Effector CD4-positive, alpha-beta T cell (primary cell): ENCODE measurements around the gene ARMCX5.

Source experiments
- DNase-seq: peaks from one replicate; pipeline ENCODE4 v3.0.0-alpha.2; 2020
- total RNA-seq: gene quantifications from one replicate; lab custom pipeline; 2026; lab: John Stamatoyannopoulos, UW

Gene ARMCX5
- total RNA-seq, result 11.4 reads per million, percentile 34 among the genes with 10 or more reads in this experiment

GRCh38 chrX:102599084-102599950, at the start of gene ARMCX5:
ARMCX5 (plus strand) TSS chrX:102599515; CDS start chrX:102602142, 2,627 bp downstream.
- DNase-seq, result peak; percentile 53

GRCh38 chrX:102558607-102559006, 40.7 kb upstream of the ARMCX5 start:
- DNase-seq, result no peak

- DNase-seq, result no peak
Observed at GRCh38 chrX:102560423-102561068, 38.8 kb upstream of the ARMCX5 start.

GRCh38 chrX:102580891-102581290, 18.4 kb upstream of the ARMCX5 start:
- DNase-seq, result no peak

GRCh38 chrX:102593367-102593766, 5.9 kb upstream of the ARMCX5 start:
- DNase-seq, result no peak

- DNase-seq, result no peak
Observed at GRCh38 chrX:102599951-102600579, 750 bp downstream of the ARMCX5 start.

- no peak for DNase-seq
Observed at GRCh38 chrX:102604327-102604726, 5.0 kb downstream of the ARMCX5 start.

- no peak for DNase-seq
Observed at GRCh38 chrX:102606115-102606514, 6.8 kb downstream of the ARMCX5 start.

- no peak for DNase-seq
Observed at GRCh38 chrX:102610905-102611304, 11.6 kb downstream of the ARMCX5 start.

GRCh38 chrX:102624105-102624504, 24.8 kb downstream of the ARMCX5 start:
- DNase-seq, result no peak

GRCh38 chrX:102627640-102628039, 28.3 kb downstream of the ARMCX5 start:
- DNase-seq, result no peak

GRCh38 chrX:102637561-102637960, 38.2 kb downstream of the ARMCX5 start:
- DNase-seq, result no peak

- DNase-seq, result no peak
Observed at GRCh38 chrX:102650903-102651241, 51.6 kb downstream of the ARMCX5 start.

- peak; percentile 54 for DNase-seq
Observed at GRCh38 chrX:102651242-102652011, 52.1 kb downstream of the ARMCX5 start, which contains the start of gene GPRASP1. GPRASP1 (plus strand) TSS chrX:102651483; CDS start chrX:102653914, 2,431 bp downstream.

GRCh38 chrX:102652031-102652688, 52.8 kb downstream of the ARMCX5 start:
- DNase-seq, result peak; percentile 48
